Spleen (tissue), 11 donors: ENCODE measurements around the gene CMTM7. TPM values are rescaled to one million over a fixed set of nuclear protein-coding genes. Genes with fewer than 3 reads are reported as not detected.

ENCODE experiments used
- DNase-seq: peaks from one replicate; pipeline ENCODE4 v3.0.0-alpha.2; 2020
- H3K27ac ChIP-seq, 8 donors: fragments of 200-600 bp; sonication (generic) in 7 of 8; 1 replicate in 4 of 8; 2 replicates in 4 of 8; pipeline versions ENCODE4 v1.5.0 to v1.8.0; 2016 to 2021; ENCODE audit warnings: inconsistent platforms in 4 of 8, mild to moderate bottlenecking in 4 of 8, moderate library complexity in 1 of 8
- H3K27me3 ChIP-seq, 7 donors: fragments of 200-600 bp; sonication (generic) in 6 of 7; replicated peaks in 1 of 7; 1 replicate in 4 of 7; 2 replicates in 3 of 7; pipeline versions ENCODE4 v1.5.0 to v1.8.0; 2016 to 2021; ENCODE audit warnings: inconsistent platforms in 3 of 7, mild to moderate bottlenecking in 1 of 7
- H3K36me3 ChIP-seq, 6 donors: fragments of 200-600 bp; sonication (generic) in 5 of 6; 1 replicate in 4 of 6; 2 replicates in 2 of 6; pipeline versions ENCODE4 v1.5.0 to v1.8.0; 2016 to 2021; ENCODE audit warnings: inconsistent platforms in 2 of 6
- H3K4me1 ChIP-seq, 6 donors: fragments of 200-600 bp; sonication (generic) in 5 of 6; 1 replicate in 3 of 6; 2 replicates in 3 of 6; pipeline versions ENCODE4 v1.5.0 to v1.8.0; 2016 to 2021; ENCODE audit warnings: inconsistent platforms in 3 of 6
- H3K4me3 ChIP-seq, 8 donors: fragments of 200-600 bp; sonication (generic) in 7 of 8; 1 replicate in 4 of 8; 2 replicates in 4 of 8; pipeline versions ENCODE4 v1.5.0 to v1.8.0; 2016 to 2021; ENCODE audit warnings: inconsistent platforms in 4 of 8, mild to moderate bottlenecking in 4 of 8, moderate library complexity in 2 of 8
- H3K9me3 ChIP-seq, 8 donors: fragments of 200-600 bp; sonication (generic) in 7 of 8; 1 replicate in 4 of 8; 2 replicates in 4 of 8; pipeline versions ENCODE4 v1.5.0 to v1.8.0; 2016 to 2021; ENCODE audit warnings: inconsistent platforms in 4 of 8
- POLR2A ChIP-seq, 3 donors: fragments of 450-650 bp; IDR thresholded peaks; one replicate each; pipeline ENCODE4 v1.5.1; 2017; ENCODE audit warnings: antibody characterized with exemption in 3 of 3, mild to moderate bottlenecking in 1 of 3
- POLR2AphosphoS5 ChIP-seq, 3 donors: sonication (generic); formaldehyde crosslinking; IDR thresholded peaks; one replicate each; pipeline ENCODE4 v1.5.1; 2017; ENCODE audit warnings: antibody characterized with exemption in 3 of 3
- WGBS, 5 donors: extraction: QIAGEN DNeasy Blood & Tissue Kit in 3 of 5; methylation state at CpG; one replicate each; pipeline versions ENCODE4 v1.1.5 to v1.1.7; 2013 to 2018; 5-methylcytosine and 5-hydroxymethylcytosine counted together
- intact Hi-C: fragments of 100-400 bp; cut with DNase I; formaldehyde crosslinking; loops from one replicate; pipeline ENCODE4 v1.15.0; 2023; ENCODE audit warnings: low total_unique reads
- polyA plus RNA-seq, 3 donors: library from polyadenylated mRNA; stranded (reverse); fragments of 200-250 nt; gene quantifications; one replicate each; pipeline ENCODE4 v1.2.1, GENCODE V29; 2013
- total RNA-seq, 7 donors: library from RNA; depleted of rRNA in 3 of 7; stranded (reverse); fragments of >200 nt in 3 of 7; fragmentation: NEBNext Ultra II Directional in 4 of 7; extraction: Animal tissue kit (Norgen Biotek cat#: 25700) in 4 of 7; gene quantifications; one replicate each; pipeline versions ENCODE4 v1.1.0 to v1.2.1, GENCODE V29; 2016 to 2021
- TF ChIP-seq, protein P1 (sequence below), 11 experiments: fragments of 200-600 bp in 7 of 11; fragments of 450-650 bp in 4 of 11; sonication (generic) in 4 of 11; IDR thresholded peaks in 8 of 11; conservative IDR thresholded peaks in 3 of 11; 1 replicate in 7 of 11; 2 replicates in 4 of 11; pipeline versions ENCODE4 v1.4.0 to v1.8.0; 2016 to 2021; ENCODE audit warnings: antibody characterized with exemption in 11 of 11, inconsistent platforms in 4 of 11, mild to moderate bottlenecking in 1 of 11
- donor health status: healthy with polysubstance abuse.
- donor health status: DM: no; HTN: no; CAD: no; lungs with moderate emphysema.
- donor health status: DM: no; HTN: no; CAD: no.
- donor health status: Bipolar disorder and iron deficiency.
- donor health status: healthy.
- donor health status: DM: no; HTN: no; CAD: no.
- donor health status: DM: yes; HTN: yes; CAD: no.

The CMTM7 gene
- total and polyA plus RNA-seq, 10 donors, result 27.6 to 92.0 (median 47.5) TPM

DNA sequence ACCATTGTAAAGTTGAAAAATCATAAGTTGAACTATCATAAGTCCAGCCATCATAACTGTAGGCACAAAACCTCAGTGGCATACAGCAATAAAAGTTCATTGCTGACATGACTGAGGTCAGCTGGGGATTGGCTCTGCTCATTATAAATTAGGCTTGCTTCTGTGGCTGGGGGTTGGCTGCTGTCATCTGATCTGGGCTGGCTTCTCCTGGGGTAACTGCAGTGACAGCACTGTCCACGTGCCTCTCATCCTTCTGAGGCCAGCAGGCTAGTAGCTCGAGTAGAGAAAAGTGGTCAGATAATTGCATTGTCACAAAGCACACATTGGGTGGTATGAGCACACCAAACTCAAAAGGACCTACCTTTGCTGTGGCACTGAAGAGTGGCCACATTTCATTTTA lies 31.3 kb downstream of the CMTM7 start:
- Histone ChIP-seq H3K9me3 (no peaks in the 10 kb centered on the region), H3K36me3 (no peaks in the 10 kb centered on the region), H3K4me3 (no peak overlapping the region), H3K4me1 (peaks cover 65 to 100% (median 86%) of the 10 kb centered on the region in 6 donors), H3K27me3 (no peaks in the 10 kb centered on the region), H3K27ac (peak overlapping the region; percentile 55 to 87 (median 84))
- 57 to 69% (median 63%) methylated on average over 1 to 2 of the region's 2 CpGs for WGBS, 5 donors
- intact Hi-C loops, result loop anchor here (5.0 kb wide), 1 partner anchor 44 kb away; no protein-coding TSS in a partner anchor
- TF ChIP-seq POLR2AphosphoS5 (IDR thresholded peaks at IDR 0.05), result no peak
- TF ChIP-seq POLR2A (IDR thresholded peaks at IDR 0.05), result no peak
- TF ChIP-seq, protein P1, sequence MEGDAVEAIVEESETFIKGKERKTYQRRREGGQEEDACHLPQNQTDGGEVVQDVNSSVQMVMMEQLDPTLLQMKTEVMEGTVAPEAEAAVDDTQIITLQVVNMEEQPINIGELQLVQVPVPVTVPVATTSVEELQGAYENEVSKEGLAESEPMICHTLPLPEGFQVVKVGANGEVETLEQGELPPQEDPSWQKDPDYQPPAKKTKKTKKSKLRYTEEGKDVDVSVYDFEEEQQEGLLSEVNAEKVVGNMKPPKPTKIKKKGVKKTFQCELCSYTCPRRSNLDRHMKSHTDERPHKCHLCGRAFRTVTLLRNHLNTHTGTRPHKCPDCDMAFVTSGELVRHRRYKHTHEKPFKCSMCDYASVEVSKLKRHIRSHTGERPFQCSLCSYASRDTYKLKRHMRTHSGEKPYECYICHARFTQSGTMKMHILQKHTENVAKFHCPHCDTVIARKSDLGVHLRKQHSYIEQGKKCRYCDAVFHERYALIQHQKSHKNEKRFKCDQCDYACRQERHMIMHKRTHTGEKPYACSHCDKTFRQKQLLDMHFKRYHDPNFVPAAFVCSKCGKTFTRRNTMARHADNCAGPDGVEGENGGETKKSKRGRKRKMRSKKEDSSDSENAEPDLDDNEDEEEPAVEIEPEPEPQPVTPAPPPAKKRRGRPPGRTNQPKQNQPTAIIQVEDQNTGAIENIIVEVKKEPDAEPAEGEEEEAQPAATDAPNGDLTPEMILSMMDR (IDR thresholded peaks at IDR 0.05 in 8 of 11, conservative IDR thresholded peaks at IDR 0.05 in 3 of 11), result no peak
- DNase-seq, result peak; percentile 75

DNA sequence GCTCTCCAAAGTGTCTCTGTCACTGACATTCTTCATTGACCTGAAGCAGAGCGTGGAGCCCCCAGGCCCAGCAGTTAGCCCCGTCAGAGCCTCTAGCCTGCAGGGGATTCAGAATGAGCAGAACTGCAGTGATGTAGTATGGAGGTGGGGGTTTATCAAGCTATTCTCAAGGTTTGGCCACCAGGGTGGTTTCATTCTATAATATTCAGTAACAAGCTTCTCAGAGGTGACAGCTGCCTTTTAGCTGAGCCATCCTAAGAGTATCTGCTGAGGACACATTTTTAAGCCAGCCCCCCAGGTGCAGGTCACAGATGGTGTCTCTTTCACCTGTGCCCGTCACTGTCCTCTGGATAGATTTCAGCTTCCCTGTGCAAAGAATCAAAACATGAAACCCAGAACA lies 31.9 kb downstream of the CMTM7 start:
- peak overlapping the region; percentile 55 to 87 (median 84) for H3K27ac ChIP-seq
- no peaks in the 10 kb centered on the region for H3K36me3 ChIP-seq
- H3K4me3 ChIP-seq, result peak overlapping the region in 1 of 8 donors; percentile 15
- intact Hi-C loops, result loop anchor here (5.0 kb wide), 1 partner anchor 44 kb away; no protein-coding TSS in a partner anchor
- 67 to 83% (median 73%) methylated on average over 1 to 3 of the region's 3 CpGs for WGBS, 5 donors
- H3K4me1 ChIP-seq, result peaks cover 70 to 100% (median 90%) of the 10 kb centered on the region in 6 donors
- H3K9me3 ChIP-seq, result no peaks in the 10 kb centered on the region
- H3K27me3 ChIP-seq, result no peaks in the 10 kb centered on the region
- no peak for DNase-seq
- TF ChIP-seq, protein P1 (IDR thresholded peaks at IDR 0.05 in 8 of 11, conservative IDR thresholded peaks at IDR 0.05 in 3 of 11), result no peak
- TF ChIP-seq POLR2AphosphoS5 (IDR thresholded peaks at IDR 0.05), result peak in 1 of 3 donors; percentile 8
- no peak for TF ChIP-seq POLR2A (IDR thresholded peaks at IDR 0.05)

DNA sequence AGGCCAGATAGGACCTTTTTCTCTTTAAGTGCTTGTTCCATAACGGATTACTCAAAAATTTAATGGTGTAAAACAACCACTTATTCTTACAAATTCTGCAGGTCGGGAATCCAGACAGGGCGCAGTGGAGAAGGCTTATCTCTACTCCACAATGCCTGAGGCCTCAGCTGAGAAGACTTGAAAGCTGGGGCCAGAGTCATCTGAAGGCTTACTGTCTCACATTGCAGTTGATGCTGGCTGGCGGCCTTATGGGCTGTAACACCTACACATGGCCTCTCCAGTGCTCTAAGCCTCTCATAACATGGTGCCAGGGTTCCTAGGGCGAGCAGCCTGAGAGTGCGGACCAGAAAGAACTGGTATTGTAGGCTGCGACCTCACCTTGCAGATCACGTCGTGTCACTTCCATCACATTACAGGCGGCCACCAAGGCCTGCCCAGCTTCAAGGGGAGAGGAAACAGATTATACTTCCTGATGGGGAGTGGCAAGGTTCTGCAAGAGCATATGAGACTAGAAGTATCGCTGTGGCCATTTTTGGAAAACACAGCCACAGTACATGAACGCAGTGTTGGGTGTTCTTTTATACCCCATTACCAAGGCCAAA lies 32.4 kb downstream of the CMTM7 start:
- WGBS, 5 donors, result 38 to 51% (median 50%) methylated on average over 12 of the region's 12 CpGs
- Histone ChIP-seq H3K27ac (peak overlapping the region; percentile 55 to 87 (median 84)), H3K36me3 (no peaks in the 10 kb centered on the region), H3K9me3 (no peaks in the 10 kb centered on the region), H3K27me3 (no peaks in the 10 kb centered on the region), H3K4me1 (peaks cover 75 to 100% (median 90%) of the 10 kb centered on the region in 6 donors), H3K4me3 (peak overlapping the region in 1 of 8 donors; percentile 15)
- TF ChIP-seq POLR2A (IDR thresholded peaks at IDR 0.05) (no peak), POLR2AphosphoS5 (IDR thresholded peaks at IDR 0.05) (peak in 2 of 3 donors; percentile 65 to 83)
- peak; percentile 82 for DNase-seq
- intact Hi-C loops, result loop anchor here (5.0 kb wide), 1 partner anchor 43 kb away; no protein-coding TSS in a partner anchor

DNA sequence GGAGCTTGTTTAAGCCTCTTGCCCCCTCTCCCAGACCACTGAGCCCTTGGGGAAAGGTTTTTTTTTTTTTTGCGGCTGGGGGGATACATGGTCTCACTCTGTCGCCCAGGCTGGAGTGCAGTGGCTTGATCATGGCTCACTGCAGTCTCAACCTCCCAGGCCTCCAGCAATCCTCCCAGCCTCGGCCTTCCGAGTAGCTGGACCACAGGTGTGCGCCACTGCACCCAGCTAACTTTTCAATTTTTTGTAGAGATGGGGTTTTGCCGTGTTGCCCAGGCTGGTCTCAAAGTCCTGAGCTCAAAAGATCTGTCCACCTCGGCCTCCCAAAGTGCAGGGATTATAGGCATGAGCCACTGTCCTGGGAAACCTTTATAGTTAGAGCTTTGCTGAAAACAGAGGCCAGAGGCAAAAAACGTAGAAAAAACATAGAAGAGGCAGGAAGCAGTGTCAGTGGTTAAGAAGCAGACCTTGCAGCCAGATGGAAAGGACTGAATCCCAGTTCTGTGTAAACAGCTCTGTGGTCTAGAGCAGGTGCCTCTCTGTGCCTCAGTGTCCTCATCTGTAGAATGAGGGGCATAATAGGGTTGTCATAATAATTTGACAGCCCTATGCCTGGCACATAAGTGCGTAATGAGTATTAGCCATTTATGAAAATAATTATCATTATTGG lies 33.1 kb downstream of the CMTM7 start:
- Histone ChIP-seq H3K9me3 (no peaks in the 10 kb centered on the region), H3K4me1 (peaks cover 73 to 100% (median 89%) of the 10 kb centered on the region in 6 donors), H3K36me3 (no peaks in the 10 kb centered on the region), H3K27ac (peak overlapping the region; percentile 55 to 87 (median 84)), H3K27me3 (no peaks in the 10 kb centered on the region), H3K4me3 (peak overlapping the region in 1 of 8 donors; percentile 15)
- DNase-seq, result peak; percentile 70
- 67 to 77% (median 69%) methylated on average over 9 of the region's 9 CpGs for WGBS, 5 donors
- intact Hi-C loops, result loop anchor here (5.0 kb wide), 1 partner anchor 43 kb away; no protein-coding TSS in a partner anchor
- TF ChIP-seq POLR2A (IDR thresholded peaks at IDR 0.05), result no peak
- TF ChIP-seq POLR2AphosphoS5 (IDR thresholded peaks at IDR 0.05), result no peak
- TF ChIP-seq, protein P1 (IDR thresholded peaks at IDR 0.05 in 8 of 11, conservative IDR thresholded peaks at IDR 0.05 in 3 of 11), result no peak
